HG02943 (cell line): Measurements from ENCODE around the gene TTC9B.
"Not testable (repeated sequence)": the region's sequence is repeated elsewhere in the genome, so short reads cannot be mapped to it uniquely, and the experiment has no call there.

Source experiments
- ATAC-seq: cut with Tn5 transposase; IDR thresholded peaks from one replicate; pipeline ENCODE4 v1.9.1; 2021; ENCODE audit warnings: mild to moderate bottlenecking, low read depth, moderate library complexity; ENCODE audit not compliant: unreplicated experiment

Gene TTC9B

DNA sequence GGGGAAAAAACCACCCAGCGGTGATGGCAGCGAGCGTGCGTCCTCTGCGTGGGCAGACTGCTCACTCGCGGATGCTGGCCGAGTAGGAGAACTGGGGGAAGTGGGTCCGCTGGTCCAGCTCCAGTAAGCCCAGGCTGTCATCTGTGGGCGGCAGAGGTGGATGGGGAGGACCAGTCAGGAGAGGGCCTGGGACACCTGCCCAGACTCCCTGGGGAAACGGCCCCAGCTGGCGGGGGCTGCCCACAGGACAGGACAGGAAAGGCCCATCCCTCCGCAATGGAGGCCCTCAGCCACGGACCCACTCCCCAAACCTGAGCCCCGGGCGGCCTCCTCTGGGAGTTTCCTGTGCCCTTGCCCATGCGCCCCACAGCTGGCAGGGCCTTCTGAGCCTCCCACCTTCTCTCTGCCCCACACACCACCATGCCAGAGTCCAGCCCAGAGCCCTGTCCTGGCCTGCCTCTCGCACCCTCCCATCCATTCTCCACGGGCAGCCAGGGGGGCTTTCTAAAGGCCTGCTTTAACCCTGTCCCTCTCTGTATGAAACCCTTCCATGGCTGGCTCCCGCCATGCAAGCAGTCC, 15.7 kb upstream of the TTC9B start:
- no peak for ATAC-seq

DNA sequence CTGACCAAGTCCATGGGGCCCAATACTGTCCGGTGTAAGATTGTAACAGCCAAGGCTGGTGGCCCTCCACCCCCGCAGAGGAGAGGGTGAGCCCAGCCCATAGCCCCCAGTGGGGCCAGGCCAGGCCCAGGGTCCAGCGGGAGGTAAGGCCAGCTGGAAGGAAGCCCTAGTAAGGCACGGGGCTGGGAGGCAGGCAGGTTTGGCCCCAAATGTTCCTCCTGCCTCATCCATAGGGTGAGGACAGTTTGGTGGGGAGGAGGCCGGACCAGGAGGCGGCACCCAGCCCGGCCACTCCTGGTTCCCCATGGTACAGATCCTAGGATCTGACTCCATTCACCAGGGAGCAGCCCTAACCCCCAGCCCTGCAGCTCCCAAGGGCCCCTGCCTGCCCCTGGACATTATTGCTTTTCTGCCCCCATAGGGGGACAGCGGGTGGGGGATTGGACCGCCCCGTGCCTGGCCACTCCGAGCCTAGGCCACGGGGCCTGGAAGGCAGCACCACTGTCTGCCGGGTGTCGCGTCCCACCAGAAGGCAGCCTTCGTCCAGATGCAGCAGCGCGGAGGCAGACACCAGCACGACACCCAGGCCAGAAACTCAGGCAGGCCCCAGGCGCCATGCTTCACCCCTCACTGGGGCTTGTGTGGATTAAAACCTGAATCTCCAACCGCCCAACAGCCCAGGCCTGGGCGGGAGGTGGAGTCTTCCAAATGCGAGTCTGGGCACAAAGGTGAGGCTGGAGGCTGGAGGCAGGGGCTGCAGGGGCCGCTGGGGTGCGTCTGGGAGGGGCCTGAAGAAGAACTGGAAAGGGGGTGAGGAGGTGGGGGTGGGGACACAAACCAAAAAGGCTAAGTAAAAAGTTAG, 15.0 kb upstream of the TTC9B start:
- ATAC-seq, result no peak

DNA sequence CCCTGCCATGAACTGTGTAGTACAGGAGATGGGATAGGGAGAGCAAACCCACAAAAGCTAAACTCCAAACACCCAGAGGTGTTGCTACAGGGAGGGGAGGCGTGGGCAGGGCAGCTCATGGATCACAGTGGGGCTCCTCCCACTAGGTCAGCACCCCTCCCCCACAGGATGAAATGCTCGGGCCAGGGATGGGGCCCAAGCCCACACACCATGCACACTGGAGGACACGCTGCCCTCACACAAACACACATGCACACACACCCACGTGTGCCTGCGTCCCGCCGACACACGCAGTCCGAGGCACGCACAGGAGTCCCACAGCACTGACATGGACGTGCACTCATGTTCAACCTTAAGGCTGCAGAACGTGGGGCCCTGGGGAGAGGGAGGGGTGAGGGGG, 14.3 kb upstream of the TTC9B start:
- no peak for ATAC-seq

DNA sequence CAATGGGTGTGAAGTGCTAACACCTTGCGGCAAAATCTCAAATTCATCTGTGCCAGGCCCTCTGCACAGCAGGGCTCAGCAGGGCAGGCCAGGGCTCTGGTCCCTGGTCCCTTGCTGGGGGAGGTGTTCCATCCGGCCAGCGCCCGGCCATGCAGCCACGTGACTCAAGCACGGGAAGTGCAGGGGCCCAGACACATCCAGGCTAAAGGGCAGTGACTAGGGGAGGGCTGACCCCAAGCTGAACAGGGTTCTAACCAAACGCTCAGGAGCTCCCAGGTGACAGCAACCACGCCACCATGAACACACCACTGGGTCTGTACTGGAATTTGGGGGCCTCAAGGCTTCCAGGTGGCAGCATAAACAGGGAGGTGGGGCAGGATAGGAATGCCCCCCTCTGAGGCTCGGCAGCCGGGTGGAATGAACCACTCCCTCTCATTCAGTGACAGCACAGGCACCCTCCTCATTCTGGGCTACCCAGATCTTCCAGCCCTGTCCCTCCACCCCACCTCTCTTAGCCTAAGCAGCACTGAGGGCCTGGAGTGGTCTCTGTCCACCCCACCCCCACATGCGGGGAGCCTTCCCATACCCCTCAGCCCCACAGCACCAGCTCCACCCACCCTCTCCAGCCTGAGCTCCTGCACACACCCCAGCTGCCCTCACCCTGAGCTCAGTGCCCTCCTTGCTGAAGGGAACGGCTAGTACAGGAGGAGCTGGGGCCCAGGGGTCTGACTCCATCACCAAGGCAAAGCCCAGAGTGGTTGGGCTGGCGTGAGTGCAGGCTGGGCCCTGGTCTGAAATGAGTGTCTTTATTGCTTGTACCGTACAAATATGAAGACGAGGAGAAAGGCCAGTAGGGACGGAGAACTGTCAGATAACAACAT, 13.6 kb upstream of the TTC9B start:
- no peak for ATAC-seq

DNA sequence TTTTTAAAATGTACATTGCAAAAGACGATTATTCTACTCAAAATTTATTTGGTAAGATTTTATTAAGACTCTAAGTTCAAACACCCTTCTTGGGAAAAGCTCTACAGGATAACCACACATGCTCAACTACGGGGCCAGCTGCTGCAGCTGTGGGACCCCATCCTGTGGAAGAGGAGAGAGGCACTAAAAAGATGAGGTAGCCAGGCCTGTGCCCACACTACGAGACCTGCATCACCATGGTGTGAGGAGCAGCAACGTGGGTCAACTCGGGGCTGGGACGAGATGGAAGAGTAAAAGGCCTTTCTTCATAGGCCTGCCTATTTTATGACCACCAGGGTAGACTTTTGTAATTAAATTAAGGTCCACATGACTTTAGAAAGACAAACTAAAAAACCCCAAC, 12.9 kb upstream of the TTC9B start:
- no peak for ATAC-seq

DNA sequence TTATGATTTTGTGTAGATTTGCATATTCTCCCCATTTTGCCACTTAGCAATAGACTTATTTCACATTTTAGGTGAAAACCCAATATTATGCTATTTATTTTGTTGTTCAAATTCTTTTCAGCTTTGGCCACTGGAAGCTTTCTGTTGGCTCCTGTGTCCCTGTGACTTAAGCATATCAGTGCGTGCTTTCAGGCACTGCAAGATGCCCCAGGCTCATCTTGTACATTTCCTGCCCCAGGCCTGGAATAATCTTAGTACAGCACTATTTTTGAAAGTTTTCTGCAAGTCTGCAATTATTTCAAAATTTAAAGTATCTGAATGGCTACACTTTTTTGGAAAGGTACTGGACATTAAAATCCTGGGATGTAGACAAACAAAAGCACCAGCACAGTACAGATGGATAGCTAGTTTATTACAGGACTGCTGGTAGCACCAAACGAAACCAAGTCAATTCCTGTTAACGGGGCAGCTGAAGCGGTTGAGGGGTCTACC, 11.8 kb upstream of the TTC9B start:
- no peak for ATAC-seq

DNA sequence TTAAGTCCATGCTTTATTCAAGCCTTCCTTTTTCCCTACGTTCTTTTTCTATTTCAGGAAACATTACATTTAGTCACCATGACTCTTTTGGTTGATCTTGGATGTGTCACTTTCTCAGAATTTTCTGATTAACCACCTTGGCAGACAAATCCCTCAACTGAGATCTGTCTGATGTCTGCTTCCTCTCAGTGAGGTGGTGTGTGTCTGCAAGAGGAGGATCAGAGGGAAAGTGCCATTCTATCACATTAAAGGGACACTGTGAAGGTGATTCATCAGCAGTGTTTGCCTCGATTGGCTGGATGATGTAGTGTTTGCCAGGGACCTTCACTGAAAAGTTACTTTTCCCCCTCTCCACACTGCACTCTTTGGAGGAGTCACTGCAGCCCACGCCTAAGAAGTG, 11.3 kb upstream of the TTC9B start:
- ATAC-seq, result no peak

DNA sequence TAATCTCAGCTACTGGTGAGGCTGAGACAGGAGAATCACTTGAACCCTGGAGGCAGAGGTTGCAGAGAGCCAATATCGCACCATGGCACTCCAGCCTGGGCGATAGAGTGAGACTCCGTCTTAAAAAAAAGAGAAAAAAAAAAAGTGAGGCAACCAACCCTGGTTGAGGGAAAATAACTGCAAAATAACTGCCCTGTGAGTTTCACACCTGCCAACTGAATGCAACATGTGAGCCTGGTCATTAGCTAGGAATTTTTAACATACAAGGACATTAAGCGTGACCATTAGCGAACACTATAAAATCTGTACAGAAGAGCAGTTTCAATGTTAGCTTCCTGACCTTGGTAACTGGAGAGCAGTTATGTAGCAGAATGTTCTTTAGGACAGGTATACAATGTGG, 10.7 kb upstream of the TTC9B start:
- no peak for ATAC-seq

DNA sequence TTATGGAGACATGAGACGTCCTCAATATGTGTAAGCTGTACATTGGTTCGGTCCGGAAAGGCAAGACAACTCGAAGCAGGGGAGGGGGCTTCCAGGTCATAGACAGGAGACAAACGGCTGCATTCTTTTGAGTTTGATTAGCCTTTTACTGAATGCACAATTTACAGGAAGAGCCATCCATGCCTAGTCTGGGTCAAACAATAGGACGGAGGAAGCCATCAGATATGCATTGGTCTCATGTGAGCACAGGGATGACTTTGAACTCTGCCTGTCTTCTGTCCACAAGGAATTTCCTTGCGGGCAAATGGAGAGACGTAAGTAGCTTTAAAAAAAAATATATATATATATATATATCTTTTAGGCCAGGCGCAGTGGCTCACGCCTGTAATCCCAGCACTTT, 10.2 kb upstream of the TTC9B start:
- ATAC-seq, result no peak

DNA sequence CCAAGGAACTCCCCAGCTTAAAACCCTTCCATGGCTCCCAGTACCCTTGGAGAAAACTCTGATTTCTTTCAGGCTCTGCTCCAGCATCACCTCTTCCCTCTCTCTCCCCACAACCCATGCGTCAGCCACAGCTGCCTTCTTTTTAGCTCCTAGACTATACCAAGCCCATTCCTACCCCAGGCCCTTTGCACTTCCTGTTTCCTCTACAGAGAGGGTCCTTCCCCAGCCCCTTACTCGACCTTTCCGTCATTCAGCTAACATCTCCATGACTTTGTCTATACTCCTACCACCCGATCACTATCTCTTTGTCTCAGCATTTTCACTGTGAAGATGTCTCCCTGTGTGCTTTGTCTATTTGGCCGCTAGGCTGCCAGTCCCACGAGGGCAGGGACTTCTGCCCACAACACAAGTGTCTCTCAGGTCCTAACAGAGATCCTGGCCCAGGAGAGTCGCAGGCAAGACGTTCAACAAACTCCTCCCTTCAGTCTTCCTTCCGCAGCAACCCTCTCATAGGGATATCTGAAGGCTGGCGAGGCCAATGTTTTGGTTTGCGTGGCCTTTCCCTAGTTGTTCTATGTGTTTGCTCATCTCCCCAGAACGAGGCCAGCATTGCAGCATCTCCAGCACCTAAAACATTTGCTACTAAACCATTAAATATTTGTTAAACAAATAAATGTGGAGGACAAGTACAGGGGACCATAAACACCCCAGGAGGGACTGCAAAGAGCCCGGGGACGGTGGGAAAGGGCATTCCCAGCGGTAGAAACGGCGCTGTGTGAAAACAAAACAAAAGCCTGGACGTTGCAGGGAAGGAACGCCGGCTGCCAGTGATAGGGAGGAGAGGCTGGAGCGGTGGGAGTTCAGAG, 7.5 kb upstream of the TTC9B start:
- no peak for ATAC-seq

DNA sequence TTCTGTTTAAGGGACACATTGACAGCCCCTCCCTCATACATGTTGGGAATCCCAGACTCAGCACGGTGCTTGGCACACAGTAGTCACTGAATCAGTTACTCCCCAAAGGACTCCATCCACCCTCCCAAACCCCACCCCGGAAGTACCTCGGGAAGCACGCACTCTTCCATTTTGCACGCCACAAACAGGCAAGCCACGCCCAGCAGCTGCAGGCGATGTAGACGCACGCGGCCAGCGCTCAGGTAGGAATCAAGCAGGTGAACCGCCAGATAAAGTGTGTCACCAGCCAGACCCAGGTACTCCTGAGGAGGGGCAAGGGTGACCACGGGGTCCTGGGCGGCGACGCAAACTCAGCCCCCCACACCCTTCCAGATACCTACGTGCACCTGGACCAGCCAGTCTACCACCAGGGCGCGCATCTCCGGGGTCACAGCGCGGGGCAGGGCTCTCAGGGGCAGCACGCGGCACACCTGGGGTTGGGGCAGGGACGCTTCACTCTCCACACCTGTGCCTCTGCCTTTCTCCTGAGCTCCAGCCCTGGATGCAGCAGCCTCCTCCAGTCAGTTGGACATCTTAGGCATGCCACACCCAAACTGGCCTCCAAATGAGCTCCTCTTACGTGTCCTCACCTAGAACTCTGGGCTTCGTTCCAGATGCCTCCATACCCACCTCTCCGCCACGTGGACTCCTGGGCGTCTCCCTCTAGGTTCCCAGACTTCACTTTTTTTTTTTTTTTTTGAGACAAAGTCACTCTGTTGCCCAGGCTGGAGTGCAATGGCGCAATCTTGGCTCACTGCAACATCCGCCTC, 6.4 kb upstream of the TTC9B start:
- no peak for ATAC-seq

DNA sequence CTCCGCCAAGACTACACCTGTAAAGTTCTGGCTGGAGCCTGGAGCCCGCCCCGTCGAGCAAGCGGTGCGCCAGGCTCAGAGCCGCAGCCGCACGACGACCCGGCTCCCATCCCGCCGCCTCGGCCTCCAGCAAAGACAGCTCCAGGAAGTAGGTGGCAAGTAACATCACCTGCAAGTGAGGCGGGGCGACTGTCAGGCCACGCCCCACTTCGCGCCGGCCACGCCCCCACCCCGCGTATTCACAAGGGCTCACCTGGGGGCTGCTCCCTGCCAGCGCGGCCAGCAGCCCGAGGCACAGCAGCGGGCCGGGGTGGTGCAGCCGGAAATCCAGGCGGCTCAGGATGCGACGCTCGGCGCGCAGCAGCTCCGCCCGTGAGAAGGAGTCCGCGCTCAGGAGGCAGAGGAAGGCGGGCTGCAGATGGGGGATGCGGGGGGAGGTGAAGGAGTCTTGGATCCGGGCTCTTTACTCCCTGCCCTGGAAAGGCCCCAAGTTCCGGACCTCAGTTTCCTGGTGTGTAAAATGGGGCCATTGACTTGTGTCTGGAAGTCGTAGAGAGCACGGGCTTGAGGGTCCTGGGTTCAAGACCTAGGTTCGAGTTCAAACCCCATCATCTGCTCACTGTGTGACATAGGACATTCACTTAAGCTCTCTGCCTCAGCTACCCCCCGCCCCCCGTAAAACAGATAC, 5.1 kb upstream of the TTC9B start:
- no peak for ATAC-seq

DNA sequence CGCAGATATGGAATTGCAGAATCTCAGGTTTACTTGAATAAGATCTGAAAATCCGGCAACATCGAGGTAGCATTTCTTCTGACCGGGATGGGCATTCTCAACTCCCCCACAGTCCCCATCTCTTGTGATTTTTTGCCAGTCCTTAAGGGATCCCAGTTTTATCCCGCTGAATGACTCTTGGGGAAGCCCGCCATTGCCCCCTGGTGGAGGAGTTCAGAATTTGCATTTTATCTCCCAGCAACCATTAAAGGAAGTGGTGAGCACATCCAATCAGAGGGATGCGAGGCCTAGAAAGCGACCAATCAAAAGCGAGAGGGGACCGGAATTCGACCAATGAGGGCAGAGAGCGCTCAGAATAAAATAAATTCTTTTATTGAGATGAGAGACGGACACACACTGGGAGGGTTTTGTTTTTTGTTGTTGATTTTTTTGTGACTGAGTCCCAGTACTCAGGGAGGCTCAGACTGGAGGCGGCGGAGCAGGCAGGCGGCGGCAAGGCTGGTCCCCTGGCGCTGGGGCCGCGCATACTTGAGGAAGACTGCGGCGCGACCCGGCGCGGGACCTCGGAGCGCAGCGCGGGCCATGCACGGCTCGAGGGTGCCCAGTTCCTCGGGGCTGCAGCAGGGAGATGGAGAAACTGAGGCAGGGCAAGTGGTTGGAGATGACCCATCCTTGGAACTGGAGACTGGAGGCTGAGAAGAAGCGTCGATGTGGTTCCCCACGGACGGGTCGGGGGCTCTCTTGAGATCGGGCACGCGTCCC, 3.9 kb upstream of the TTC9B start:
- ATAC-seq, result no peak

DNA sequence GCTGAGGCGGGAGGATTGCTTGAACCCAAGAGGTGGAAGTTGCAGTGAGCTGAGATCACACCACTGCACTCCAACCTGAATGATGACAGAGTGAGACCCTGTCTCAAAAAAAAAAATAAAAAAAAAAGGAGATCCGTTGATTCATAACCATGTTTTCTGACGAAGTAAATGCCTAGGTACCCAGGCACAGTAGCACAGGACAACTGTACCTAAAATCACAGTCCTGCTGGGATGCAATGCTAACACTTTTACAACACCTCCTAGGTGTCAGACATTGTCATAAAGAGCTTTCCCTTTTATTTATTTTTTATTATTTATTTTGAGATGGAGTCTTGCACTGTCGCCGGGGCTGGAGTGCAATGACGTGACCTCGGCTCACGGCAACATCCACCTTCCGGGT, 2.5 kb upstream of the TTC9B start:
- no peak for ATAC-seq

DNA sequence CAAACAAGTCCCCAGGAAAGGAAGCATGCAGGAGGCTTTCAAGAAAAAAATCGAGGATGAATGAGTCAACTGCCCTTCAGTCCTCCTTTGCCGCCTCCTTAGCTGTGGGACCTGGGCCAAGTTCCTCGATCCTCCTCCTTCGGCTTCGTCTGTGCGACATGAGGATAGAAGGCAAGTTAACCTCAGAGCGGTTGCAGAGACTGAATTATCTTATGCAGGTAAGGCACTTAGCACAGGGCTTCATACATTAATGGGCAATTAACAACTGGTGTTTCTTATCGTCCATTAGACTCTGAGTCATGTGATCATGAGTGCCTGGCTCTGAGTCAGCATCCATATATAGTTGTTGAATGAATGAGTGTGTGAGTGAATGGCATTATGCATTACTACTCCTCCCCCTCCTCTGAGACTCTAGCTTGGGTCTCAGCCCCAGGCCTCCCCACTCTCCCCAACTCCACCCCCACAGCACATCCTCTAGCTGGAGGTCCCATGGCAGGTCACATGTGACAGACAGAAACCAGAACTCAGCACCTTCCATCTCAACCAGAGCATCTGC, 1.6 kb upstream of the TTC9B start:
- no peak for ATAC-seq

DNA sequence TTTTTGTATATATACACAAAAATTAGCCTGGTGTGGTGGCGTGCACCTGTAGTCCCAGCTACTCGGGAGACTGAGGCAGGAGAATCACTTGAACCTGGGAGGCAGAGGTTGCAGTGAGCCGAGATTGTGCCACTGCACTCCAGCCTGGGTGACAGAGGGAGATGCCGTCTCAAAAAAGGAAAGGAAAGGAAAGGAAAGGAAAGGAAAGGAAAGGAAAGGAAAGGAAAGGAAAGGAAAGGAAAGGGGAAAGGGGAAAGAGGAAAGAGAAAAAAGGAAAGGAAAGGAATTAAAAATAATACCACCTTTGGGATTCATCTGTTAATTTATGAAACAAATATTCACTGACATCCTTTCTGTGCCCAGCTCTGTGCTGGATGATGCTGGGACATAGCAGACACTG, 845 bp upstream of the TTC9B start:
- not testable (repeated sequence) for ATAC-seq

DNA sequence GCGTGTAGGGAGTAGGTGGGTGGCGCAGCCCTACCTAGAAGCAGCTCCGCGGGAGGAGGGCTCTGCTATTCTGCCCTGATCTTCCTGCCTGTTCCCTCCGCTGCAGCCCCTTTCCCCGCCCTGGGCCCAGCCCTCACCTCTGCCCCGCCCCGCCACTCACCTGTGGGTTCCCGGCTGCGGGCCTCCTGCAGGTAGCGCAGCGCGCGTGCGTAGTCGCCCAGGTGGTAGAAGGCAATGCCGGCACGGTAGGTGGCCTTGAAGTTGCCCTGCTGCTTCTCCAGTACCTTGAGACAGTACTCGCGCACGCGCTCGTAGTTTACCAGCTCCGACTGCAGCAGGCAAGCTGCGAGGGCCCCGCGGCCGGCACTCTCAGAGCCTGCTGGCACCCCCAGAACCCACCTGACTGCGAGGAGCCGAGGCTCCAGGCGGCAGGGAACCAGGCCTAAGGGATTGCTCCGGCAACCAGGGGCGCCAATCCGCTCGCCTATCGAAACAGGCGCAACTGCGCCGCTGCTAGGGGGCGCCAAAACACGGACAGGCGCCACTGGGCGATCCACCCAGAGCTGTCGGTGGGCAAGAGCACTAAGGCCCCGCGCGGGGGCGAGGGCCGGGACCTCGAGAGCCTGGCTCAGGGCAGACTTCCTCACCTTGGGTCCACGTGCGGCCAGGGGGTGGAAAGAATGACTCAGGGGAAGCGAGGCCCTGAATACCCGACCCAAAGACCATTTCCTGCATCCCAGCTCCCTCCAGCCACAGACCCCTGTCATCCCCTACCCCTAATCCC, 965 bp downstream of the TTC9B start:
- no peak for ATAC-seq
